Peyer's patch (tissue), 4 donors: ENCODE measurements around the gene METTL2A. TPM values are rescaled to one million over a fixed set of nuclear protein-coding genes. Genes with fewer than 3 reads are reported as not detected.
"Not testable (repeated sequence)": the region's sequence is repeated elsewhere in the genome, so short reads cannot be mapped to it uniquely, and the experiment has no call there.

Experiments used
- DNase-seq, 3 donors: peaks; one replicate each; pipeline ENCODE4 v3.0.0-alpha.2; 2017 to 2019
- H3K27ac ChIP-seq, 4 donors: fragments of 200-600 bp; sonication (generic); one replicate each; pipeline ENCODE4 v1.5.1; 2016 to 2019
- H3K27me3 ChIP-seq, 2 donors: fragments of 200-600 bp; sonication (generic); one replicate each; pipeline ENCODE4 v1.5.1; 2019
- H3K36me3 ChIP-seq, 3 donors: fragments of 200-600 bp; sonication (generic); one replicate each; pipeline ENCODE4 v1.5.1; 2016 to 2019
- H3K4me1 ChIP-seq, 4 donors: fragments of 200-600 bp; sonication (generic); one replicate each; pipeline ENCODE4 v1.5.1; 2016 to 2019
- H3K4me3 ChIP-seq, 4 donors: fragments of 200-600 bp; sonication (generic); 1 replicate in 3 of 4; 2 replicates in 1 of 4; pipeline ENCODE4 v1.5.1; 2016 to 2019; ENCODE audit warnings: mild to moderate bottlenecking in 1 of 4
- H3K9me3 ChIP-seq, 4 donors: fragments of 200-600 bp; sonication (generic); one replicate each; pipeline ENCODE4 v1.5.1; 2016 to 2019; ENCODE audit warnings: mild to moderate bottlenecking in 1 of 4
- CTCF ChIP-seq, 6 experiments: fragments of 450-650 bp in 4 of 6; fragments of 200-600 bp in 2 of 6; sonication (generic) in 1 of 6; IDR thresholded peaks; one replicate each; pipeline ENCODE4 v1.5.1; 2017 to 2019; ENCODE audit warnings: antibody characterized with exemption in 6 of 6, mild to moderate bottlenecking in 3 of 6, moderate library complexity in 1 of 6
- POLR2A ChIP-seq, 2 donors: fragments of 450-650 bp; IDR thresholded peaks; one replicate each; pipeline ENCODE4 v1.5.1; 2017; ENCODE audit warnings: antibody characterized with exemption in 2 of 2, mild to moderate bottlenecking in 2 of 2, moderate library complexity in 2 of 2
- total RNA-seq, 4 donors: library from RNA; depleted of rRNA; stranded (reverse); fragments of >200 nt; gene quantifications; one replicate each; pipeline ENCODE4 v1.1.0, GENCODE V29; 2016

METTL2A gene
- total RNA-seq, 4 donors from 2014 or later: 10.0 to 18.2 (median 14.9) TPM

DNA sequence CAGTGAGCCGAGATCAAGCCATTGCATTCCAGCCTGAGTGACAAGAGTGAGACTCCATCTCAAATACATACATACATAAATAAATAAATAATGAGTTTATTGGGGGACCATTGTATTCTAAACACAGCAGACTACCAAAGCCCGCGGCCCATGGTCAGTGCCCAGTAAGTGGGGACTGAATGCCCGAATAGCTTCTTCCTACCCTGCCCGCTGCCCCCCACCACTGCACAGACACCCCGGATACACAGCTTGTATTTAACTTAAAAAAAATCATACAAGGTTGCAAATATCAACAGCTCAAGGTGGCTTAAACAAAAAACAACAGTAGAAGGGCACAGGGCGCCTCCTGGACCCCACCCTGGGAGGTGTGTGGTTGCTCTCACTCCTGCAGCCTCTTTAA, 32.3 kb downstream of the METTL2A start:
- no peak for DNase-seq
- Histone ChIP-seq H3K27ac (no peak overlapping the region), H3K36me3 (no peaks in the 10 kb centered on the region), H3K4me1 (no peaks in the 10 kb centered on the region), H3K9me3 (no peaks in the 10 kb centered on the region), H3K27me3 (no peaks in the 10 kb centered on the region), H3K4me3 (no peak overlapping the region)
- TF ChIP-seq POLR2A (IDR thresholded peaks at IDR 0.05) (no peak), CTCF (IDR thresholded peaks at IDR 0.05) (no peak)

DNA sequence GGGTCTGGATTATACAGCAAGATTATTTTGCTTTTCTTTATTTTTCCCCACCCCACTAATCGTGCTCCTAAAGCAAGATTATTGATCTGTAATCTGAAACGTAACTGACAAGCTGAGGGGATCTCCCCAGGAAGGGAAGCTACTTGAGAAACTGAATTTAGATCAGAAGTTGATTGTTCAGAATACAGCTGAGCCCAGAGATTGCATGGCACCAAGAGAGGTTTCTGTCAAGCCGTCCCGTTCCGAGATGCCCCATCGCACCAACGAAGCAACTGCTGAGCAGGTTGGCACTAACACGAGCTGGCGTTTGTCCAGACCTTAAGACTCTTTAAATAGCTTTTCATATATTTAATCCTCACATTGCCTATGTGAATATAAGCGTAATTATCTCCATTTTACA, 34.8 kb downstream of the METTL2A start:
- not testable (repeated sequence) for H3K9me3 ChIP-seq, H3K4me3 ChIP-seq, DNase-seq, H3K36me3 ChIP-seq, H3K27me3 ChIP-seq, H3K4me1 ChIP-seq
- peak overlapping the region in 1 of 4 donors; percentile 57 for H3K27ac ChIP-seq

DNA sequence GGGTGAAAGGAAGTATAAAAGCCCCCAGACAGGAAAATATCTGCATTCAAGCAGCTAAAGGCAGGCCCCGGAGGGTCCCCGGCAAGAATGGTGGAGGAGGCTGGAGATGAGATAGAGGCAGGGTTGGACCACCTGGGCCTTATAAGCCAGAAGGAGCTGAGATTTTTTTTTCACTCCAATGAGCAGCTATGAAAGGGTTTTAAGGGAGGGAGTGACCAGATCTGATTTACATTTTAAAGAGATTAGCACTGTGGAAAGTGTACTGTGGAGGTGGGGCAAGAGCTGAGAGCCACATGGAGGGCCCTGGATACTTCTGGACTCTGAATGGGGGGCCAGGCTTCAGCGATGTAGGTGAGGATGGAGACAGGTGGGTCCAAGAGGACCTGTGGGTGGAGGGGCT, 40.7 kb downstream of the METTL2A start:
- not testable (repeated sequence) for H3K36me3 ChIP-seq, H3K4me1 ChIP-seq, H3K27ac ChIP-seq, H3K4me3 ChIP-seq, H3K27me3 ChIP-seq, DNase-seq, H3K9me3 ChIP-seq

- not testable (repeated sequence) for DNase-seq, H3K27ac ChIP-seq, H3K36me3 ChIP-seq, H3K27me3 ChIP-seq, H3K4me3 ChIP-seq, H3K9me3 ChIP-seq, H3K4me1 ChIP-seq
Measured at GRCh38 chr17:62465271-62465670, 41.6 kb downstream of the METTL2A start.

GRCh38 chr17:62470666-62471379, 47.1 kb downstream of the METTL2A start:
- TF ChIP-seq POLR2A (IDR thresholded peaks at IDR 0.05): peak in 1 of 2 donors; percentile 44
- H3K27ac ChIP-seq: peak overlapping the region in 3 of 4 donors; percentile 17 to 86 (median 75)

GRCh38 chr17:62471380-62471880, 47.7 kb downstream of the METTL2A start:
- peak in 2 of 3 donors; percentile 44 to 64 for DNase-seq
- not testable (repeated sequence) for H3K9me3 ChIP-seq, H3K36me3 ChIP-seq, H3K27me3 ChIP-seq, H3K4me3 ChIP-seq
- Histone ChIP-seq H3K27ac (peak overlapping the region in 2 of 4 donors; percentile 75 to 86), H3K4me1 (peaks cover 0 to 26% (median 3%) of the 10 kb centered on the region in 4 donors)

More at GRCh38 chr17:62470666-62471379, 47.1 kb downstream of the METTL2A start:
- not testable (repeated sequence) for H3K4me3 ChIP-seq, H3K27me3 ChIP-seq, H3K9me3 ChIP-seq, H3K36me3 ChIP-seq
- peak; percentile 68 to 95 (median 94) for DNase-seq
- peaks cover 0 to 26% (median 3%) of the 10 kb centered on the region in 4 donors for H3K4me1 ChIP-seq

DNA sequence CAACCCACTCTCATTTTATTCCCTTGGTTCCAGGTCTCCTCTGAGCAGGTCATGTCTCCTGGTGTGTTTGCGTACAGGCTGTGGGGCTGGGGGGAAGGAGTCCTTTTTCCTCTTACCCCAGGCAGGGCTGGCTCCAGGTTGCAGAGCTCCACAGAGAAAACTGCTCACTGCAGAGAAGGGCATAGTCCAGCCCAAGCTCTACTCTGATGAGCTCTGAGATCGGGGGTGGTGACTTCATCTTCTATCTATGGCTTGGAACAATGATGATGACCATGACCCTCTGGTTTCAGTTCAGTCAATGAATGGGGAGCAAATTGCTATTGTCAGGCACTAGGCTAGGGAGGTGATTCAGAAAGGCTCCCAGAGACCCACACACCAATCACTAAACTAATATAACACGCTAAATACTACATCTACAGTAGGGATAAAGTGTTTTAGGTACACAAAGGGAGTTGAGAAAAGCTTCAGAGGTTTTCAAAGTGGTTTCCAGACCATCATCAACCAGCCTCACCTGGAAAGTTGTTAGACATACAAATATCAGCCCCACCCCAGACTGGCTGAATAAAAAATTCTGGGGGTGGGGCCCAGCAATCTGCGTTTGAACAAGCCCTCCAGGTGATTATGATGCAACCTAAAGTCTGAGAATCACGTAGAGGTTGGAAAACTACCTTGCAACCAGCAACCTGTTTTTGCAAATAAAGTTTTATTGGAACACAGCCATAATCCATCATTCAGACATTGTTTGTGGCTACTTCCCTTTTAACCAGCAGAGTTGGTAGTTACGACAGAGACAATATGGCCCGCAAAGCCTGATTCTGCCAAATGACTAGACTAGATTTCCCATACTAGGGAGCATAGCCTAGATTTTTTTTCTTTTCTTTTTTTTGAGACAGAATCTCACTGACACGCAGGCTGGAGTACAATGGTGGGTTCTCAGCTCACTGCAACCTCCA, 49.6 kb downstream of the METTL2A start:
- H3K27ac ChIP-seq: peak overlapping the region in 2 of 4 donors; percentile 42 to 75

GRCh38 chr17:62477111-62477510, 53.4 kb downstream of the METTL2A start:
- not testable (repeated sequence) for H3K27me3 ChIP-seq, H3K9me3 ChIP-seq, H3K36me3 ChIP-seq, DNase-seq
- peak overlapping the region in 1 of 4 donors; percentile 98 for H3K27ac ChIP-seq
- peak overlapping the region in 2 of 4 donors; percentile 93 to 99 for H3K4me3 ChIP-seq
- H3K4me1 ChIP-seq: peaks cover 0 to 35% (median 3%) of the 10 kb centered on the region in 4 donors

More for the DNA sequence above, 49.6 kb downstream of the METTL2A start:
- H3K9me3 ChIP-seq, H3K36me3 ChIP-seq, H3K27me3 ChIP-seq, H3K4me3 ChIP-seq: not testable (repeated sequence)
- peak in 1 of 2 donors; percentile 30 for TF ChIP-seq POLR2A (IDR thresholded peaks at IDR 0.05)
- peaks cover 0 to 30% (median 5%) of the 10 kb centered on the region in 4 donors for H3K4me1 ChIP-seq
- peak in 1 of 3 donors; percentile 75 for DNase-seq

GRCh38 chr17:62477718-62478408, 54.2 kb downstream of the METTL2A start:
- peak; percentile 33 to 69 (median 63) for DNase-seq
- Histone ChIP-seq H3K27ac (peak overlapping the region; percentile 93 to 98 (median 97)), H3K4me1 (peaks cover 0 to 39% (median 3%) of the 10 kb centered on the region in 4 donors), H3K4me3 (peak overlapping the region; percentile 82 to 99 (median 92))
- not testable (repeated sequence) for H3K9me3 ChIP-seq, H3K27me3 ChIP-seq, H3K36me3 ChIP-seq
